Measurements from ENCODE around the gene TLR3. TPM values are rescaled to one million over a fixed set of nuclear protein-coding genes. Genes with fewer than 3 reads are reported as not detected.

TLR3 gene
- total and polyA plus RNA-seq, 10 of the 15 experiments (the other 5 are each of a cell fraction or from before 2014, with no cell fraction given): under 0.01 to 0.05 (median 0.03) TPM; not detected in 7

GRCh38 chr4:186025408-186025690, 43.6 kb upstream of the TLR3 start:
- 45% methylated on average over 7 of the region's 7 CpGs for WGBS (ENCODE audit: insufficient coverage, insufficient replicate concordance, low lambda C conversion rate, missing lambda C conversion rate)
- SMC1A ChIA-PET (ENCODE audit: uncharacterized antibody, unreplicated experiment): no interaction called here

More at GRCh38 chr4:186025408-186025690, 43.6 kb upstream of the TLR3 start:
- no peaks in the 10 kb centered on the region for H3K36me3 ChIP-seq (ENCODE audit: control insufficient read depth in 2 of 2, insufficient read depth in 2 of 2, low read length in 1 of 2)
- ChIA-PET RAD21 (ENCODE audit: unreplicated experiment) (interaction anchor here (1.2 kb wide), 1 partner anchor 385 kb away, joined by 3 read pairs; no protein-coding TSS in a partner anchor), CTCF (interaction anchor here (1.9 kb wide), 1 partner anchor 12 kb away, joined by 4 read pairs; no protein-coding TSS in a partner anchor), POLR2A (no interaction called here)
- H4K20me1 ChIP-seq (ENCODE audit: control insufficient read depth, insufficient read depth): no peaks in the 10 kb centered on the region
- H3K4me2 ChIP-seq (ENCODE audit: control insufficient read depth, insufficient read depth): no peak overlapping the region
- H2AFZ ChIP-seq (ENCODE audit: control insufficient read depth, low read depth, low read length): no peak overlapping the region
- H3K27me3 ChIP-seq (replicated peaks in 1 of 2; ENCODE audit: control insufficient read depth in 2 of 2, insufficient read depth in 2 of 2, low read length in 1 of 2): peaks cover 0 to 2% of the 10 kb centered on the region in 2 experiments; a peak in 2 of 4 replicates
- no peak for ATAC-seq
- FAIRE-seq: no peak
- DNase-seq (ENCODE audit: low read depth, low spot score): no peak
- no TSS peak for BruUV-seq (replicated peaks)
- no peak overlapping the region for H3K9ac ChIP-seq (ENCODE audit: control insufficient read depth, insufficient read depth, low read length)
- no peak overlapping the region for H3K4me3 ChIP-seq
- H3K79me2 ChIP-seq (ENCODE audit: control insufficient read depth, insufficient read depth, low read length): no peaks in the 10 kb centered on the region
- TF ChIP-seq MTA3 (IDR thresholded peaks at IDR 0.05; ENCODE audit: borderline replicate concordance, low read length) (no peak), SIN3A (IDR thresholded peaks at IDR 0.05; ENCODE audit: low read depth, low read length) (no peak), ATF3 (IDR thresholded peaks at IDR 0.05; ENCODE audit: borderline replicate concordance, extremely low read depth, low read depth, low read length) (no peak), E2F8 (IDR thresholded peaks at IDR 0.05; ENCODE audit: low read depth, partially characterized antibody) (no peak), IKZF1 (conservative IDR thresholded peaks at IDR 0.05) (no peak), TCF3 (IDR thresholded peaks at IDR 0.05; ENCODE audit: borderline replicate concordance, insufficient read depth, low read depth, low read length) (no peak)
- intact Hi-C loops (cut with micrococcal nuclease; ENCODE audit: unreplicated experiment) (loop anchor here (10.0 kb wide), 1 partner anchor 551 kb away; the partner anchor contains the start of gene CCDC110), in situ Hi-C loops (cut with MboI) (loop anchor here (25.0 kb wide), 1 partner anchor 988 kb away; no protein-coding TSS in a partner anchor)
- H3K9me3 ChIP-seq (replicated peaks; ENCODE audit: control insufficient read depth, insufficient read depth, low read length): no peaks in the 10 kb centered on the region; the same call in 2 of the 3 replicates
- H3K4me1 ChIP-seq (ENCODE audit: control insufficient read depth, insufficient read depth, low read length): no peaks in the 10 kb centered on the region
- no peak overlapping the region for H3K27ac ChIP-seq (ENCODE audit: control insufficient read depth, insufficient read depth)
